Fibroblast of skin of left biceps (primary cell): ENCODE measurements around the gene HPS3.
"Not testable (repeated sequence)": the region's sequence is repeated elsewhere in the genome, so short reads cannot be mapped to it uniquely, and the experiment has no call there.

Experiments used
- DNase-seq, 2 experiments: peaks; one replicate each; pipeline ENCODE4 v3.0.0-alpha.2; 2013; ENCODE audit warnings: low read depth in 2 of 2

Gene HPS3

DNA sequence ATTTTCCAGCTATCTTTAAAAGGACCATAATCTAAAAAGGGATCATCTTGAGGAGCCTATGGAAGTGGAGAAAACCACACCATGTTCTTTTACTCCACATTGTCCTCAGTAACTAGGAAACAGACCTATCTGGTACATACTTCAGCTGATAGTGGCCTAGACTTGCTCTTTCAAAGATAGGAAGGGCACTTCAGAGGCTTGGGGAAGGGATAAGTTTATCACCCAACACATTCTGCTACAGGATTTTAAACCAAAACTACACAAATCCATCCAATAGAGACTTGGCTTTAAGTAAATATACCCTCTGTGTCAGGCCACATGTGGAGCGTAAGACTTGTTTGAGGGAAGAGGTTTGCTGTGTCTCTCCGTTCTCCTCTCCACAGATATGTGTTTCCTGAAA lies 56.8 kb downstream of the HPS3 start:
- DNase-seq: no peak

DNA sequence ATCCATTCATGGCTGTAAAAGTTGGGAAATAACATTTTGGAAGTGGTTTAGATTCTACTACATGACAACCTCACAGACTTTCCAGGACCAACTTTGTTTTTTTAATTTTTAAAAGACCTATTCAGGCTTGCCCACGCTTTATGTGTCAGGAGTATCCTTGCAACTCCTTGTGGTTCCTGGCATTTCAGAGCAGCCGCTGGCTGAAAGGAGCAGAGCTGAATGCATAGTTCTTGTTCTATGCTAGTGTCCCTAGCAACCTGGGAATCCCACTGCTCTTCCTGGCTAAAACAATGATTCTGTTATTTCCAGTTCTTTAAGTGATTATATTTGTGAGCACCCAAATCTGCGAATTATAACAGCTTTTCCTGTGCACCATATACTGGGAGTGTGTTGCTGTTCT lies 57.3 kb downstream of the HPS3 start:
- no peak for DNase-seq

DNA sequence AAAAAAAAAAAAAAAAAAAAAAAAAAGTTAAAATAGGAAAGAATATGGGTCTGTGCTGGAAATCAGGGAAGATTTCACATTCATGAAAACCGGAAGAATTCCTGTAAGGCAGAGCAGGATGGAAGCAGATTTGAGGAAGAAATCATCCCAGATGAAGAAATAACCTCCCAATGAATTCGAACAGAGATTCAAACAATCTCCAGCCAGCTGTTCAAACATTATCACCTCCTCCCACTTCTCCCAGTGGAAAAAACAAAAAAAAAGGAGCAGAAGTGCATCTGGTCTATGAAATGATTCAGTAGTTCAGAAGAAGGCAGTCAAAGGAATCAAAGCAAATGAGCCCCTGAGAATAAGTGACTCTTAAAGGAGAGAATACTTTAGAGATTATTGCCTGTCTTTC lies 59.1 kb downstream of the HPS3 start:
- no peak for DNase-seq

DNA sequence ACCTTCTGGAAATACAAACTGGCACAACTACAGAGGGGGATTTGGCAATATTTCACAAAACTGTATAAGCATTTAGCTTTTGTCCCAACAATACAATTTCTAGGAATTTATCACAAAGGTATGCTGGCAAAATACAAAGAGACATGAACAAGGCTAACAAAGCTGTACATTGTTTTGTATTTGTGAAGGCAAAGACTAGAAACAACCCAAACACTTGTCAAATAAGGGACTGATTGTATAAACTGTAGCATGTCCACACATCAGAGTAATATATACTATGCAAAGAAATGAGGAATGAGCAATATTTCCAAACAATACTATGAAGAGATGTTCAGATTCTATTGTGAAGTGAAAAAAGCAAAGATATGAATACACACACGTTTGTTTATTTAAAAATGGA lies 65.8 kb downstream of the HPS3 start:
- DNase-seq: no peak

DNA sequence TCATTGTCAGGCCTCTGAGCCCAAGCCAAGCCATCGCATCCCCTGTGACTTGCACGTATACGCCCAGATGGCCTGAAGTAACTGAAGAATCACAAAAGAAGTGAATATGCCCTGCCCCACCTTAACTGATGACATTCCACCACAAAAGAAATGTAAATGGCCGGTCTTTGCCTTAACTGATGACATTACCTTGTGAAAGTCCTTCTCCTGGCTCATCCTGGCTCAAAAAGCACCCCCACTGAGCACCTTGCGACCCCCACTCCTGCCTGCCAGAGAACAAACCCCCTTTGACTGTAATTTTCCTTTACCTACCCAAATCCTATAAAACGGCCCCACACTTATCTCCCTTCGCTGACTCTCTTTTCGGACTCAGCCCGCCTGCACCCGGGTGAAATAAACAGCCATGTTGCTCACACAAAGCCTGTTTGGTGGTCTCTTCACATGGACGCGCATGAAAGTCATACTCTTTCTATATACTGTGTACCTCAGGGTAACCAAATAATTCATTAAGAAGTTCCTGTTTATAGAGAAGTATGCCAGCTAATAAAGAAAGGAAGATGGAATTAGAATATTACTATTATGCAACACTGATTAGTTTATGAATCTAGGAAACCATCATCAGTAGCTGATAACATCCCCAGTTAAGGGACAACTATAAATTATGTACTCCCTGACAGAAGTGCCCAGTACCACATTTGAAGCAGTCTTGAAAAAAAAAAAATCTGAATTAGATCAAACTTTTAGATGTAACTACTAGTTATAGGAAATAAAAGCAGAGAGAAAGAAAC lies 67.6 kb downstream of the HPS3 start:
- not testable (repeated sequence) for DNase-seq

DNA sequence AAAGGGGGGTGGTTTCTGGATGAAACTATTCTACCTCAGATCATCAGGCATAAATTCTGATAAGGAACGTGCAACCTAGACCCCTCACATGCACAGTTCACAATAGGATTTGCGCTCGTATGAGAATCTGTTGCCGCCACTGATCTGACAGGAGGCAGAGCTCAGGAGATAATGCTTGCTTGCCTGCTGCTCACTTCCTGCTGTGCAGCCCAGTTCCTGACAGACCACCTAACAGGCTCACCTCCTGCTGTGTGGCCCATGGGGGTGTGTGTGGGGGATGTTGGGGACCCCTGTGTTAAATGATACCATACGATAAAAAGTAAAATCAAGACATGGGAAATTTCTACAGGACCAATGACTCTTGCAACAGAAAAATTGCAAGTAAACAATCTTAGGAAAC lies 68.2 kb downstream of the HPS3 start:
- DNase-seq: no peak

DNA sequence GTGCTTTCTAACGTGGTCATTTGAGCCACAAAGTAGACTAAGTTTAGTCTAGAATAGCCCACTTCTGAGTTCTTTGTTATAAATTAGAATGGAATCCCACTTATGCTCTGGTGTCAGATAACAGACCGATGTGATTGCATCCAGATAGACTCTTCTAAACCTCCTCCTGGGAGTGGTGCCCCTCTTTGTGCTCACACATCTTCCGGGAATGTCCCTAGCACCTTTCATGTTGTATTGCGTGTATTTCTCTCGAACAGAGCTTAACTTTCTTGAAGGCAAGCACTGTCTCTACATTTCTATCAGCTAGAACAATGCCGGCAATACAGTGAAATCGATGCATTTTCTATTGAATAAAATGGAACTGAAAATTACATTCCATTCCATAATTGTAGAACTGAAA lies 69.2 kb downstream of the HPS3 start:
- peak; percentile 33 to 39 for DNase-seq

DNA sequence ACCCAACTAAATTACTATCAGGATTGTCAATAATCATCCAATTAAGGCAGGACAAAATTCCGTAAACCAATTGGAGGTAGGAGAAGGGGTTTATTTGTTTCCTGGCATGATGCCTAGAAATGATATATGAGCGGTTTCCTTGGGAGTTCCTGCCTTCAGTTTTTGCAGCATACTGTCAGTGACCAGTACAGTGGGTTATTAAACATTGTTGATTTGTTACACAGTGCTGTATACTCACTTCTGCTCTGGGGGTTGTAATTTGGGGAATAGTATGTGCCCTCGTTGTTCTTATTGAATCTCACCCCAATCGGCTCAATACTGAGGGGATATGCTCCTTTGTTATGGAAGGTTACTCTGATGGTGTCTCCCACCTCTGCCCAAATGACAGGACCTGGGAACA lies 70.0 kb downstream of the HPS3 start:
- DNase-seq: no peak

DNA sequence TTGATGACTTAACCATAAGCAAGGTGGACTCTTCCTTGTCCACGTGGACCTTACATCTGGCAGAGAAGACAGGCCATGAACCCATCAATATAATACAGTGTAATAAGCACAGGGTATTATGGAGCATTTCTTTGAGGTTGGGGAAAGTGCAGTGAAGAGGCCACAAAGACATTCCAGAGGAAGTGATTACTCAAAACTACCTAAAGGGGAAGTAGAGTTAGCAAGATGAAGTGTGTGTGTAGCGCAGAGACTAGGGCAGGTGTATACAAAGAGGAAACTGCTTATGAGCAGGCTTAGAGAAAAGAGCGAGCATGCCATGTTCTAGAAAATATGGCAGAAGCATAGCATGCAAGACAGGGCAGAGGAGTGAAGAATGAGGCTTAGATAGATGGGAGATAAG lies 74.3 kb downstream of the HPS3 start:
- no peak for DNase-seq

DNA sequence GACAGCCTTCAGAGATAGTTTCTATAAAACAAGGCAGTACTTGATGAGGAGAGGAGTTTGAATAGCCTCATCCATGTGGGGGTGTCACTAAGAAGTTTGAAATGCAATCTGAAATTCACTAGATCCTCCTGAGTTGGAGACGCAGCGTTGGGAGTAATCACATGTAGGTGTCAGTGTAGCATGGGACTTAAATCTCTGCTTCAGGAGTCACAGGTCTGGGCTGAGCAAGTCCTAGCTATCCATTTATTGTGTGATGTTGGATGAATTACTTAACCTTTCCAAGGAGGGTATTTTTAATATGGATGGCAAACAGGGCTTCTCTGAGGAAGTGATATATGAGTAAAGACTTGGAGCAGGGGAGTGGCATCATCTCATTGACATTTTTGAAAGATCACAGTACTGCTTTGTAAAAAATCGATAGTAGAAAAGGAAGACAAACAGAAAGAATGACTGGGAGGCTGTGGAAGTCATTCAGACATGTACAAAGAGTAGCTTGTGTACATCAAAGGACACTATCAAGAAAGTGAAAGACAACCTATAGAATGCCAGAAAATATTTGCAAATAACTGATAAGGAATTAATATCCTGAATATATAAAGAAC lies 75.1 kb downstream of the HPS3 start:
- no peak for DNase-seq

DNA sequence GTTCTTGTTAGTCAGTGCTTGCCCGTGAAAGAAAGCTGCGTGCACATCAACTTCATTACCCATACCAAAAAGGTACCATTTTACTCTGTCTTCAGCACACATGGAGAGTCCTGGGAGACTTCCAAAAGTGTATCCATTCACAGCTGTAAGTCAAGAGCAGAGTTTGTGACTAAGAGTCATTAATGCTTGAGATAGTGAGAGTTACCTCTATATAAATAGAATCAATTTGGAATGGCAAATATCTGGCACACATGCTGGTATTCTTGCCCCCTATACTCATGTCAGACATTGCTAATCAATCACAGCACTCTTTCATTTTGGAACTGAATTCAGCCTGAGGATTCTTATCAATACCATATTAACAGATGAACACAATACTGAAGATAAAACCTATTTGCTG lies 78.0 kb downstream of the HPS3 start:
- DNase-seq: no peak

DNA sequence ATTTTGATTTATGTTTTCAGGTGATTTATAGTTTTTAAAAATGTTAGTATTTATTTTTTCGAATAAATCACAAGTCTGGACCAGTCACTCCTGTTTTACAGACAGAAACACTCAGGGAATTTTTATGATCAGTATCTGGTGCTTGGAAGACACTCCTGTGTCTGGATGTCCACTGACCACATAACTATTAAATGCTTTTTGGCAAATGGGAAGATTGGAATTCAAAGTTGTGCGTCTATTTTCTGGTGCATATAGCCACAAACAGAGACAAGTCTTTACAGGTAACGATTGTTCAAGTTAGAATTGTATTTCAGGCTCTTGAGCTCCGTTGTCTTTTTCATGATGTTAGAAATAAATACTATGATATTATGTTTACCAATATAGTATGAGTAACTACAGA lies 80.0 kb downstream of the HPS3 start:
- DNase-seq: no peak

DNA sequence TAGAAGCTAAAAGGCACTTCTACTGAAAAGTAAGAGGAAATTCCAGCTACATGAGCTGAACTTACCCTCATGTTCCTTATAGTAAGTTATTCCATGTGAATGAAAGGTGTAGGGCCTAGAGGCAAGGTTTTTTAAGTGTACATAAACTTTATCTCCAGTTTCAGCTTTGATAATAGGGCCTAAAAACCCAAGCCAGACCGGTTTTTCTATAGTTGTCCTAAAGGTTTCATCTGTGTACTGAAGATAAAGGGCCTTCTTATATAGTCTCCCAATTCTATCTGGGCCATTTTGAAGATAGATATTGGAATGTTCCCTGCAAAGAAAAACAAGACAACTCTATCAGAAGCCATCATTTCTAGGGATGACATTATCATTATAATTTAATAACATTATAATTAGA lies 82.9 kb downstream of the HPS3 start:
- no peak for DNase-seq

DNA sequence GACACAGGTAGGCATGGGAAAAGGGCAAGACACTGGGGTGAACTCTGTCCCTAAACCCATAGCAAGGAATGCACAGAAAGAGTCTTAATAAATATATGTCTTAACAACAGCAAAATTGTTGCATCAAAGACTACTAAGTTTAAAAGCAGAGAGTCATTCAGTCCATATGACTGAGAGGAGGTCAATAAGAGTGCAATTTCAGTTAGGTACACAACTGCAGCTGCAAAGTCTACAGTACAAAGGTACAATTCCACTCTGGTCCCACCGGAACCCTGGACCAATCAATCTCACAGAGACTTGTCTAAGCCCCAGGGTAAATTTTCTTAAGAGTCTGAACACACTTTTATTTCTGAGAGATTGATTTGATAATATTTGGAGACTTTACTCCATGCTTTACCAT lies 85.3 kb downstream of the HPS3 start:
- no peak for DNase-seq

DNA sequence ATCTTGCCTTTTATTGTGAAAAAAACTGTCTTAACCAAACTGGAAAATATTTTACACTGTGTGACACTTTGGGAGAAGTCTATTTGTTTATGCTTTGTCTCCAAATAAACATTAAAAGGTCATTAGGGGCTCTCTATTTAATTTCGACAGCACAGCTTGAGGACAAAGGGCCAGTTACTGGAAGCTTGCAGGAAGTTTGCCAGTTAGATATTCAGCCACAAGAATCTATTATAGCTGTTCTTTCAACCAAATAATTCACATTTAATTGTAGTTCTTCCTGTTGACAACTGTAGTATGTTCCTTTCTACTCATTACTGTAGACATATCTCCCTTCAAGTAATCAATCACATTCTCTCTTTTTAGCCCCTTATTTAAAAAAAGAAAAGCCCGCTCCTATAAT lies 86.1 kb downstream of the HPS3 start:
- DNase-seq: no peak

DNA sequence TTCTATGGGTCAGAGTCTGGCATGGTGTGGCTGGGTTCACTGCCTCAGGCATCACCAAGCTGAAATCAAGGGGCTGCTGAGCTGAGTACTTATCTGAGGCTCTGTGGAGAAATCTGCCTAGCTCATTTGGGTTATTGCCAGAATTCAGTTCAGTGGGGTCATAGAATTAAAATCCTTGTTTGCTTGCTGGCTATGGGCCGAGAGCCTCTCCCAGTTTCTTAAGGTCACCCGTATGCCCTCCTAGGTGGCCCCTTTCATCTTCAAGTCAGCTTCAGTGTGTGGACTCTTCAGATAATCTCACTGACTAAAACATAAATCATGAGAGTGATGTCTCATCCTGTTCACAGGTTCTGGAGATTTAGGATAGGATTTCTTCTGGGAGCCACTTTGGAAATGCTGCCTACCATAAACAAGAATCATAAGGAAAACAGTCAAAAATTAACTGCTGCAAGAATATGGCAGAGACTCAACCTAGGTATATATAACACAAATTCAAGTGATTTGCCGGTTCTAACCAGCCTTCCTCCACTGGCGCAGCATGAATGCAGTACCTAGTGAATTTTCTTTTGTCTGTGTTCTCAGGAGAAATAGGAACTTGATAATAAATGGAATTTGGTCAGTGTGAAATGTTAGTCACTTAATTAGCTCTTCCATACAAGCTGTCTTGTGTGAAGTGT lies 86.9 kb downstream of the HPS3 start:
- no peak for DNase-seq

DNA sequence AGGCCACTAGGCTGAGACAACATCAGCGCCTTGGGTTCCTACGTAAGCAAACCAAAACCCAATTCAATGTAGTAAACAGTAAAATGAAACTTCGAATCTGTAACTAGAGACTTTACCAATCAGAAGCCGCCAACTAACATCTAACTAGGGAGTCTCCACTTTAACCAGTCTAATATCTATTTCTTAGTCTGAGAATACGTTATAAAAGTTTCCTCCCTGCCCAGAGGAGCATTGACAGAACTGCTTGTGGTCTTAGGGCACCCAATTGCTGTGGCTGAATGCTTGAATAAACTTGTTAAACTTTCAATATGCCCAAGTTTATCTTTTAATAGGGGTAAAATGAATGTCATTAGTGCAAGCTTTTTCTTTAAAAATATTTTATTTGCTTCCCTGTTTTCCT lies 87.9 kb downstream of the HPS3 start:
- DNase-seq: no peak

DNA sequence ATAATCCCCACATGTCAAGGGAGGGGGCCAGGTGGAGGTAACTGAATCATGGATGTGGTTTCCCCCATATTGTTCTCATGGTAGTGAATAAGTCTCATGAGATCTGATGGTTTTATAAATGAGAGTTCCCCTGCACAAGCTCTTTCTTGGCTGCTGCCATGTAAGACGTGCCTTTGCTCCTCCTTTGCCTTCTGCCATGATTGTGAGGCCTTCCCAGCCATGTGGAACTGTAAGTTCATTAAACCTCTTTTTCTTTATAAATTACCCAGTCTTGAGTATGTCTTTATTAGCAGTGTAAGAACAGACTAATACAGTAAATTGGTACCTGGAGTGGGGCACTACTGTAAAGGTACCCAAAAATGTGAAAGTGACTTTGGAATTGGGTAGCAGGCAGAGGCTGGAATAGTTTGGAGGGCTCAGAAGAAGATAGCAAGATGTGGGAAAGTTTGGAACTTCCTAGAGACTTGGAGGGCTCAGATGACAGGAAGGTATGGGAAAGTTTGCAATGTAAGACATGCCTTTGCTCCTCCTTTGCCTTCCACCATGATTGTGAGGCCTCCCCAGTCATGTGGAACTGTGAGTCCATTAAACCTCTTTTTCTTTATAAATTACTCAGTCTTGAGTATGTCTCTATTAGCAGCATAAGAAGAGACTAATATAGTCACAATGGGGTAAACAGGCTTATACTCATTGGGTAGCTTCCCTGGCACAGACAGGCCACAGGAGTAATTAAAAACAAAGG lies 90.1 kb downstream of the HPS3 start:
- not testable (repeated sequence) for DNase-seq

DNA sequence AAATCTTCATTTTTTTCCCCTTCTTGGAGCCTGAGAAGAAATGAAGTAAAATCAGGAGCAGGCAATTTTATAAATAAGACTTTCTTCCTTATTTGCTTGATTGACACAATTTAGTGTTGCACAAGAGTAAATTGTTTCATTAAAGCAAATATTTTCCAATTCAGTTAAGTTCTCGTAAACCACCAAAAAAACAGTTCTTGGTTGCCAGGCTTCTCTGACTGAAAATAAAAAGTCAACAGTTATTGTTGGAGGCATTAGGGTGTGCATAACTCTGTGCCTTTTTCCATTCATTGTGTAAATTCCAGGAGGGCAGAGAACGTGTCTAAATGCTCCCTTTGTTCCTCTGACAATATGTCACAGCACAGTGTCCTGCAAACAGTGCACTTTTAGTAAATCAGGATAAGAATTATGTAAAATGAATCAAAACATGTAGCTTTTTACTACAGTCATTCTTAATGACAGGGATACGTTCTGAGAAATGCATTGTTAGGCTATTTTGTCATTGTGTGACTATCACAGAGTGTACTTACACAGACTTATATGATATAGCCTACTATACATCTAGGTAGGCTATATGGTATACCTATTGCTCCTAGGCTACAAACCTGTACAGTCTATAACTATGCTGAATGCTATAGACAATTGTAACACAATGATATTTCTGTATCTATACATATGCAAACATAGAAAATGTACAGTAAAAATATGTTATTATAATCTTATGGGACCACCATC lies 92.5 kb downstream of the HPS3 start, which contains the start of gene CP:
Gene CP, minus strand, starts transcription at position 47 of the 735 bp plus-strand sequence. Its CDS starts 37 bp downstream, at position 10.
- DNase-seq: no peak
